NOMO-1 treated with DMSO at 0.1 percent for 48 hours (cell line): ENCODE results near the gene STK35.
"Not testable (repeated sequence)": the region's sequence is repeated elsewhere in the genome, so short reads cannot be mapped to it uniquely, and the experiment has no call there.

ENCODE experiments used
- DNase-seq: peaks from one replicate; lab custom pipeline; 2025; ENCODE audit not compliant: unreplicated experiment; lab: John Stamatoyannopoulos, UW

STK35 gene

DNA sequence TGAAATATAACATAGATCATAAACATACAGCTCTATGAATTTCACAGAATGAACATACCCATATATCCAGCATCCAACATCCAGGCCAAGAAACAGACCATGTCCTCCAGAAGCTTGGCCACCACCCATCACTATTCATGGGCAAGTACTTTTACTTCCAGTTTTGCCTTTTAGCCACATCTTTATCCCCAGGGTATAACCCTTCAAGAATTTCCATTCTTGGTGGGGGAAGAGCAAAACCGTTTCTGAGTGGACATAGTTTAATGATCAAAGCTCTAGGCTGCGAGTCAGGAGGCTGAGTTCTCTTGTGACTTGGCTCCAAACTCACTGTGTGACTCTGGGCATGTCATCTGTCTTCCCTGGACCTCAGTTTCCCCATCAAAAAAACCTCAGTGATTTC is 78.3 kb downstream of the STK35 start:
- DNase-seq: no peak

- DNase-seq: no peak
Observed at GRCh38 chr20:2183381-2183780, 81.8 kb downstream of the STK35 start.

DNA sequence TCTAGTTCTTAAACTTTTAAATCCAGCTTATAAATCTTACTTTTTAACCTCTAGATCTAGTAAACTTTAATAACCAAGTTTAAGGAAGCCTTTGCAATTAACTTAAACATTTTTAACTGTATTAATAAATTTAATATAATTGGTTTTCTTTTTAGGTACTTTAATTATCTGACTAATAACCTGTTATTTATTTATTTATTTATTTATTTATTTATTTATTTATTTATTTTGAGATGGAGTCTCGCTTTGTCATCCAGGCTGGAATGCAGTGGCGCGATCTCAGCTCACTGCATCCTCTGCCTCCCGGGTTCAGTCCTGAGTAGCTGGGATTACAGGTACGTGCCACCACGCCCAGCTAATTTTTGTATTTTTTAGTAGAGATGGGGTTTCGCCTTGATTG is 83.3 kb downstream of the STK35 start:
- not testable (repeated sequence) for DNase-seq

DNA sequence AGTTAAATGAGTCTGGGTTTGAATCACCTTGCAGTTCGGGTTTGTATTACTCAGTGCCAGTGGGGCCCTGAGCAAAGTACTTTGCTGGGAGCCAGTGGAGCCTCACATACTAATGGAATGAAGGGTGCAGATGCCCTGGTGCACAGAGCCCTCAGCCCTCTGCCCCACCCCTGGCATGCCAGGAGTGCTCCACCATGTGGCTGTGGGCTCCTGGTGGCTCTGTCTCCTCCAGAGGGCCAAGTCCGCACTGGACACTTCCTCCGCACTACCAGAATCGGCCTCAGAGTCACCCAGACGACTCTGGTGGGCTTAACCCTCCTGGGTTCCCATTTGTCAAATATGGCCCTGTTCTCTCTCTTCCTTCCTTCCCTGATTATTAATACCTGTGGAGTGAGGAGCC is 94.0 kb downstream of the STK35 start:
- DNase-seq: no peak

DNA sequence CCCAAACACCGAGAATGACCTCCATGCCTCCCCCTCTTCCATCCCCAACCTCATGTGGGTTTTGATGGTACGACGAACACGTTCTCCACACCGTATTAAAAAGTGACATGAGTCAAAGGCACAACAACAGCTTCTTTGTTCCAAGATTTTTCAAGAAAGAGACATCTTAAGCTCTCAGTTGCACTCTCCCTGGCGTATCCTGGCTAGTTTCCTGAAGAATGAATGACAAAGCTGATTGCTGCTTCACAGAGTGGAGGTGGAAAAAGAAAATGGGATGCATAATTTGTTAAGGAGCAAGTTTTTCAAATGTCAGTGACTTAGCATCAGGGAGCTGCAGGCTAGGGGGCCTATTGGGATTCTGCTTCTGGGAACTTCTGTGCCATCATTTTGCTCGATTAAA is 95.5 kb downstream of the STK35 start:
- no peak for DNase-seq
